SU-DHL-6 (cell line): ENCODE measurements around the gene TMEM8B.
"Not testable (repeated sequence)": the region's sequence is repeated elsewhere in the genome, so short reads cannot be mapped to it uniquely, and the experiment has no call there.

ENCODE experiments used
- H2AFZ ChIP-seq: fragments of 200-600 bp; sonication (generic); 2 replicates; pipeline ENCODE4 v1.6.1; 2014; ENCODE audit warnings: low read depth, mild to moderate bottlenecking, moderate library complexity, mixed read lengths, antibody characterized with exemption, low read length; ENCODE audit not compliant: severe bottlenecking
- H3F3A ChIP-seq: fragments of 200-600 bp; shearing (Covaris generic); 2 replicates; pipeline ENCODE4 v1.6.0; 2016; ENCODE audit warnings: antibody characterized with exemption, mild to moderate bottlenecking; ENCODE audit not compliant: insufficient read depth
- H3K27ac ChIP-seq: fragments of 200-600 bp; sonication (generic); 2 replicates; pipeline ENCODE4 v1.5.1; 2016; ENCODE audit warnings: low read depth, mild to moderate bottlenecking, low read length, moderate library complexity, mixed read lengths
- H3K27me3 ChIP-seq: fragments of 200-600 bp; sonication (generic), shearing (Covaris generic); 2 replicates; pipeline ENCODE4 v1.6.0; 2014; ENCODE audit warnings: mild to moderate bottlenecking, low read length
- H3K36me3 ChIP-seq: fragments of 200-600 bp; sonication (generic); 2 replicates; pipeline ENCODE4 v1.6.1; 2014; ENCODE audit warnings: mild to moderate bottlenecking, low read length, mixed read lengths
- H3K4me2 ChIP-seq: fragments of 300-600, 200-600 bp; shearing (Covaris generic), sonication (generic); 2 replicates; pipeline ENCODE4 v1.6.0; 2014; ENCODE audit warnings: low read length, low read depth, mild to moderate bottlenecking; ENCODE audit not compliant: poor library complexity, severe bottlenecking
- H3K4me3 ChIP-seq: fragments of 200-600 bp; sonication (generic); 2 replicates; pipeline ENCODE4 v1.5.1; 2014; ENCODE audit warnings: antibody characterized with exemption, low read length, mild to moderate bottlenecking, mixed read lengths; ENCODE audit not compliant: insufficient read depth, poor library complexity, severe bottlenecking
- H3K79me2 ChIP-seq: fragments of 200-600 bp; sonication (generic); 2 replicates; pipeline ENCODE4 v1.6.1; 2014; ENCODE audit warnings: mild to moderate bottlenecking, low read length, moderate library complexity; ENCODE audit not compliant: insufficient read depth
- H3K9ac ChIP-seq: fragments of 200-600 bp; sonication (generic); 2 replicates; pipeline ENCODE4 v1.7.0; 2014; ENCODE audit warnings: mild to moderate bottlenecking, low read length
- H3K9me2 ChIP-seq: fragments of 200-600 bp; sonication (generic); replicated peaks from 2 replicates; pipeline ENCODE4 v1.6.1; 2014; ENCODE audit warnings: low read length; ENCODE audit not compliant: insufficient read depth
- H3K9me3 ChIP-seq: fragments of 200-600 bp; sonication (generic); 2 replicates; pipeline ENCODE4 v1.6.1; 2014; ENCODE audit warnings: low read length, mixed read lengths; ENCODE audit not compliant: insufficient read depth
- H4K20me1 ChIP-seq: fragments of 200-600 bp; sonication (generic); 2 replicates; pipeline ENCODE4 v1.6.1; 2014; ENCODE audit warnings: low read depth, mild to moderate bottlenecking, antibody characterized with exemption, low read length, moderate library complexity, mixed read lengths
- EZH2phosphoT487 ChIP-seq: fragments of 200-600 bp; sonication (generic), shearing (Covaris generic); conservative IDR thresholded peaks from 2 replicates; pipeline ENCODE4 v1.6.1; 2018; ENCODE audit warnings: mild to moderate bottlenecking, antibody characterized with exemption, low read length, moderate library complexity, mixed read lengths
- TF ChIP-seq, protein P1 (sequence below): fragments of 200-600 bp; sonication (generic); IDR thresholded peaks from one replicate; pipeline ENCODE4 v1.5.1; 2017; ENCODE audit warnings: antibody characterized with exemption, mild to moderate bottlenecking, low read length, moderate library complexity; ENCODE audit not compliant: insufficient read depth, poor library complexity, severe bottlenecking

Gene TMEM8B

DNA sequence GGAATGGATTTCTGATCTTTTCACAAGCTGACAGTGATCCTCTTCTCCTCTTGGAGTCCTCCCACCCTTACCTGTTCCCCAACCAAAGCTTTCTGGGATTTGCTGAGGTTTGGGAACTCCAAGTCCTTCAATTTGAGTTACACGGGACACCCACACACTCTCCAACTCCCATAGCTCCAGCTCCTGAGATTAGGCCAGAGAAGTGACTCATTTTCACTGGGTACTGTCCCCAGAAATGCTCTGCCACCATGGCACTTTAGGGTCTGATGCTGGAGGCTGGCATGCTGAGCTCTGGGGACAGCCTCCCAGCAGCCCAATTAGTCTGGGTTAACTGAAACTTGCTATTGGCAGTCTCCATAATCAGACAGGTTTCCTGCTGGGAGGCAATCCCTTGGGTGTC lies 63.0 kb downstream of the TMEM8B start:
- Histone ChIP-seq H3K4me3 (no peak overlapping the region), H3K36me3 (no peaks in the 10 kb centered on the region), H3K79me2 (no peaks in the 10 kb centered on the region), H4K20me1 (no peaks in the 10 kb centered on the region), H3K9ac (no peak overlapping the region), H3K4me2 (no peak overlapping the region), H3K9me3 (no peaks in the 10 kb centered on the region), H2AFZ (no peak overlapping the region), H3K9me2 (no peaks in the 10 kb centered on the region), H3K27ac (no peak overlapping the region), H3F3A (no peaks in the 10 kb centered on the region), H3K27me3 (no peaks in the 10 kb centered on the region)
- TF ChIP-seq EZH2phosphoT487: no peak
- TF ChIP-seq, protein P1, sequence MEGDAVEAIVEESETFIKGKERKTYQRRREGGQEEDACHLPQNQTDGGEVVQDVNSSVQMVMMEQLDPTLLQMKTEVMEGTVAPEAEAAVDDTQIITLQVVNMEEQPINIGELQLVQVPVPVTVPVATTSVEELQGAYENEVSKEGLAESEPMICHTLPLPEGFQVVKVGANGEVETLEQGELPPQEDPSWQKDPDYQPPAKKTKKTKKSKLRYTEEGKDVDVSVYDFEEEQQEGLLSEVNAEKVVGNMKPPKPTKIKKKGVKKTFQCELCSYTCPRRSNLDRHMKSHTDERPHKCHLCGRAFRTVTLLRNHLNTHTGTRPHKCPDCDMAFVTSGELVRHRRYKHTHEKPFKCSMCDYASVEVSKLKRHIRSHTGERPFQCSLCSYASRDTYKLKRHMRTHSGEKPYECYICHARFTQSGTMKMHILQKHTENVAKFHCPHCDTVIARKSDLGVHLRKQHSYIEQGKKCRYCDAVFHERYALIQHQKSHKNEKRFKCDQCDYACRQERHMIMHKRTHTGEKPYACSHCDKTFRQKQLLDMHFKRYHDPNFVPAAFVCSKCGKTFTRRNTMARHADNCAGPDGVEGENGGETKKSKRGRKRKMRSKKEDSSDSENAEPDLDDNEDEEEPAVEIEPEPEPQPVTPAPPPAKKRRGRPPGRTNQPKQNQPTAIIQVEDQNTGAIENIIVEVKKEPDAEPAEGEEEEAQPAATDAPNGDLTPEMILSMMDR: no peak

GRCh38 chr9:35896570-35896969 lies 67.5 kb downstream of the TMEM8B start:
- H3K4me3 ChIP-seq: no peak overlapping the region
- H3K27ac ChIP-seq: no peak overlapping the region
- H3K9me3 ChIP-seq: no peaks in the 10 kb centered on the region
- H3K27me3 ChIP-seq: no peaks in the 10 kb centered on the region
- no peaks in the 10 kb centered on the region for H4K20me1 ChIP-seq
- TF ChIP-seq EZH2phosphoT487: no peak
- TF ChIP-seq, protein P1: no peak
- H3K4me2 ChIP-seq: no peak overlapping the region
- H3F3A ChIP-seq: no peaks in the 10 kb centered on the region
- no peak overlapping the region for H2AFZ ChIP-seq
- H3K9ac ChIP-seq: no peak overlapping the region
- no peaks in the 10 kb centered on the region for H3K79me2 ChIP-seq
- no peaks in the 10 kb centered on the region for H3K36me3 ChIP-seq
- no peaks in the 10 kb centered on the region for H3K9me2 ChIP-seq

DNA sequence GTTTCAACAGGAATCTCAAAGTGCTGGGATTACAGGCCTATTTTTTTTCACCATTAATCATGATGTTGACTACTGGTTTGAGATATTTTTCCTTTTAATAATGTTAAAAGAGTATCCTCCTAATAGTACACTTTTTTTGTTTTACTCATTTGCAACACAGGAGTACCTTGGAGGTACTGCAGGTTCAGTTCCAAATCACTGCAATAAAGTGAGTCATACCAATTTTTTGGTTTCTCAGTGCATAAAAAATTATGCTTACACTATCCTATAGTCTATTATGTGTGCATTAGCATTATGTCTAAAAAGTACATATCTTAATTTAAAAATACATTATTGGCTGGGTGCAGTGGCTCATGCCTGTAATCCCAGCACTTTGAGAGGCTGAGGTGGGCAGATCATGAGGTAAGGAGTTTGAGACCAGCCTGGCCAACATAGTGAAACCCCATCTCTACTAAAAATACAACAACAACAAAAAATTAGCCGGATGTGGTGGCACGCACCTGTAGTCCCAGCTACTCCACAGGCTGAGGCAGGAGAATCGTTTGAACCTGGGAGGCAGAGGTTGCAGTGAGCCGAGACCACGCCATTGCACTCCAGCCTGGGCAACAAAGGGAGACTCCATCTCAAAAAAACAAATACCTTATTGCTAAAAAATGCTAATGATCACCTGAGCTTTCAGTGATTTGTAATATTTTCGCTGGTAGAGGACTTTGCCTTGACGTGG lies 68.5 kb downstream of the TMEM8B start:
- H3F3A ChIP-seq, H3K27me3 ChIP-seq, H4K20me1 ChIP-seq, H3K36me3 ChIP-seq, H3K9ac ChIP-seq, H2AFZ ChIP-seq, H3K79me2 ChIP-seq, H3K4me3 ChIP-seq, H3K9me3 ChIP-seq, H3K27ac ChIP-seq, H3K9me2 ChIP-seq, H3K4me2 ChIP-seq: not testable (repeated sequence)

GRCh38 chr9:35898337-35898736 lies 69.3 kb downstream of the TMEM8B start:
- Histone ChIP-seq H3K27me3 (no peaks in the 10 kb centered on the region), H3K79me2 (no peaks in the 10 kb centered on the region), H2AFZ (no peak overlapping the region), H3K9ac (no peak overlapping the region), H4K20me1 (no peaks in the 10 kb centered on the region), H3K9me2 (no peaks in the 10 kb centered on the region), H3K4me2 (no peak overlapping the region), H3K4me3 (no peak overlapping the region), H3K9me3 (no peaks in the 10 kb centered on the region), H3K36me3 (no peaks in the 10 kb centered on the region), H3F3A (no peaks in the 10 kb centered on the region), H3K27ac (no peak overlapping the region)
- TF ChIP-seq EZH2phosphoT487: no peak
- TF ChIP-seq, protein P1: no peak
